Neural progenitor cell (in vitro differentiated cells): ENCODE measurements around the gene NFATC2. TPM values are rescaled to one million over a fixed set of nuclear protein-coding genes. Genes with fewer than 3 reads are reported as not detected.

Source experiments
- DNase-seq: peaks from one replicate; pipeline ENCODE4 v3.0.0-alpha.2; 2016; ENCODE audit warnings: low spot score
- H2AFZ ChIP-seq: fragments of 200-600 bp; sonication (generic); replicated peaks from 2 replicates; pipeline ENCODE4 v1.6.1; 2016; ENCODE audit warnings: antibody characterized with exemption
- H3F3A ChIP-seq: fragments of 200-600 bp; sonication (generic); 2 replicates; pipeline ENCODE4 v1.6.1; 2016; ENCODE audit warnings: antibody characterized with exemption, low read depth
- H3K27ac ChIP-seq: fragments of 200-600 bp; sonication (generic); 2 replicates; pipeline ENCODE4 v1.5.1; 2016; ENCODE audit warnings: mild to moderate bottlenecking
- H3K27me3 ChIP-seq: fragments of 200-600 bp; sonication (generic); 2 replicates; pipeline ENCODE4 v1.6.1; 2016; ENCODE audit warnings: mild to moderate bottlenecking, moderate library complexity
- H3K36me3 ChIP-seq: fragments of 200-600 bp; sonication (generic); 2 replicates; pipeline ENCODE4 v1.5.1; 2016
- H3K4me1 ChIP-seq: fragments of 200-600 bp; sonication (generic); 2 replicates; pipeline ENCODE4 v1.6.1; 2016; ENCODE audit warnings: mixed run types
- H3K4me2 ChIP-seq: fragments of 200-600 bp; sonication (generic); 2 replicates; pipeline ENCODE4 v1.6.1; 2016
- H3K4me3 ChIP-seq: fragments of 200-600 bp; sonication (generic); 2 replicates; pipeline ENCODE4 v1.5.1; 2016
- H3K79me2 ChIP-seq: fragments of 200-600 bp; sonication (generic); 2 replicates; pipeline ENCODE4 v1.6.1; 2016; ENCODE audit warnings: low read depth
- H3K9ac ChIP-seq: fragments of 200-600 bp; sonication (generic); 2 replicates; pipeline ENCODE4 v1.6.1; 2016
- H3K9me3 ChIP-seq: fragments of 200-600 bp; sonication (generic); 2 replicates; pipeline ENCODE4 v1.5.1; 2016; ENCODE audit warnings: low read depth
- H4K20me1 ChIP-seq: fragments of 200-600 bp; sonication (generic); 2 replicates; pipeline ENCODE4 v1.6.1; 2016; ENCODE audit warnings: low read depth
- H3K27ac Mint-ChIP-seq: 3 replicates; pipeline ENCODE4 v1.8.0; 2021; ENCODE audit warnings: mixed read lengths
- H3K27me3 Mint-ChIP-seq: 2 replicates; pipeline ENCODE4 v1.8.0; 2022; ENCODE audit warnings: low read depth, mild to moderate bottlenecking, inconsistent platforms, moderate library complexity, mixed read lengths; ENCODE audit not compliant: insufficient read depth
- H3K36me3 Mint-ChIP-seq: 3 replicates; pipeline ENCODE4 v1.8.0; 2021; ENCODE audit warnings: mixed read lengths
- H3K4me1 Mint-ChIP-seq: 3 replicates; pipeline ENCODE4 v1.8.0; 2021; ENCODE audit warnings: mixed read lengths
- H3K4me3 Mint-ChIP-seq: 3 replicates; pipeline ENCODE4 v1.8.0; 2021; ENCODE audit warnings: mild to moderate bottlenecking, moderate library complexity, mixed read lengths
- H3K9me3 Mint-ChIP-seq: 3 replicates; pipeline ENCODE4 v1.8.0; 2020; ENCODE audit warnings: mixed read lengths
- EZH2 ChIP-seq: fragments of 200-600 bp; sonication (generic); IDR thresholded peaks from 2 replicates; pipeline ENCODE4 v1.6.1; 2017; ENCODE audit warnings: antibody characterized with exemption, mild to moderate bottlenecking, moderate library complexity
- EZH2phosphoT487 ChIP-seq: fragments of 200-600 bp; sonication (generic); IDR thresholded peaks from 2 replicates; pipeline ENCODE4 v1.6.1; 2017; ENCODE audit warnings: antibody characterized with exemption
- total RNA-seq: library from RNA; depleted of rRNA; stranded (reverse); fragments of >200 nt; gene quantifications from 2 replicates; pipeline ENCODE4 v1.2.3, GENCODE V29; 2015; ENCODE audit warnings: low replicate concordance
- TF ChIP-seq, protein P1 (sequence below): fragments of 200-600 bp; sonication (generic); IDR thresholded peaks from 2 replicates; pipeline ENCODE4 v1.5.1; 2017; ENCODE audit warnings: antibody characterized with exemption, mild to moderate bottlenecking

The NFATC2 gene
- total RNA-seq, 1 donor from 2014 or later, result 0.19 TPM

DNA sequence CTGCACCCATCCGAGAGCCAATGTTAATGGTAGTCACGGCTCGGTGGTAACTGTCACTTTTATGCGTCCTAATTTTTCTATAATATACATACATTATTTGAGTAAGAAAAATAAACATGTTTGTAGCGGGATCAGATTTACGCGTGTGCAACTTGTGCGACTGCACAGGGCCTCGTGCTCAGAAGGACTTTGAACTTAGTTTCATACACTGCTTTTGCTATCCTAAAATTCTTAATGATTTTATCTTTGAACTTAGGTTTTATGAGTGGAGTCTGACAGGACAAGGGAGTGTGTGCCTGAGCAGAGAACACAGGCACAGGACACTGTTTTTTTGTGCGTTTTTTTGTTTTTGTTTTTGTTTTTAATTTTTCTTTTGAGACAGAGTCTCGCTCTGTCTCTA, 189.7 kb downstream of the NFATC2 start:
- DNase-seq, result no peak
- no peaks in the 10 kb centered on the region for H4K20me1 ChIP-seq
- no peaks in the 10 kb centered on the region for H3K9me3 ChIP-seq
- no peak overlapping the region for H3K27ac ChIP-seq
- no peak overlapping the region for H3K4me3 Mint-ChIP-seq
- H3K9ac ChIP-seq, result no peak overlapping the region
- H3K79me2 ChIP-seq, result no peaks in the 10 kb centered on the region
- no peaks in the 10 kb centered on the region for H3K4me1 Mint-ChIP-seq
- H3K9me3 Mint-ChIP-seq, result no peaks in the 10 kb centered on the region
- H2AFZ ChIP-seq, result no peak overlapping the region
- H3K27me3 Mint-ChIP-seq, result peaks cover 8% of the 10 kb centered on the region
- no peaks in the 10 kb centered on the region for H3K27me3 ChIP-seq
- H3K27ac Mint-ChIP-seq, result no peak overlapping the region
- H3K36me3 Mint-ChIP-seq, result no peaks in the 10 kb centered on the region
- H3K4me2 ChIP-seq, result no peak overlapping the region
- no peak overlapping the region for H3K4me3 ChIP-seq
- H3F3A ChIP-seq, result no peaks in the 10 kb centered on the region
- H3K36me3 ChIP-seq, result no peaks in the 10 kb centered on the region
- TF ChIP-seq EZH2, result no peak
- TF ChIP-seq, protein P1, sequence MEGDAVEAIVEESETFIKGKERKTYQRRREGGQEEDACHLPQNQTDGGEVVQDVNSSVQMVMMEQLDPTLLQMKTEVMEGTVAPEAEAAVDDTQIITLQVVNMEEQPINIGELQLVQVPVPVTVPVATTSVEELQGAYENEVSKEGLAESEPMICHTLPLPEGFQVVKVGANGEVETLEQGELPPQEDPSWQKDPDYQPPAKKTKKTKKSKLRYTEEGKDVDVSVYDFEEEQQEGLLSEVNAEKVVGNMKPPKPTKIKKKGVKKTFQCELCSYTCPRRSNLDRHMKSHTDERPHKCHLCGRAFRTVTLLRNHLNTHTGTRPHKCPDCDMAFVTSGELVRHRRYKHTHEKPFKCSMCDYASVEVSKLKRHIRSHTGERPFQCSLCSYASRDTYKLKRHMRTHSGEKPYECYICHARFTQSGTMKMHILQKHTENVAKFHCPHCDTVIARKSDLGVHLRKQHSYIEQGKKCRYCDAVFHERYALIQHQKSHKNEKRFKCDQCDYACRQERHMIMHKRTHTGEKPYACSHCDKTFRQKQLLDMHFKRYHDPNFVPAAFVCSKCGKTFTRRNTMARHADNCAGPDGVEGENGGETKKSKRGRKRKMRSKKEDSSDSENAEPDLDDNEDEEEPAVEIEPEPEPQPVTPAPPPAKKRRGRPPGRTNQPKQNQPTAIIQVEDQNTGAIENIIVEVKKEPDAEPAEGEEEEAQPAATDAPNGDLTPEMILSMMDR, result no peak
- no peak for TF ChIP-seq EZH2phosphoT487
- no peaks in the 10 kb centered on the region for H3K4me1 ChIP-seq

DNA sequence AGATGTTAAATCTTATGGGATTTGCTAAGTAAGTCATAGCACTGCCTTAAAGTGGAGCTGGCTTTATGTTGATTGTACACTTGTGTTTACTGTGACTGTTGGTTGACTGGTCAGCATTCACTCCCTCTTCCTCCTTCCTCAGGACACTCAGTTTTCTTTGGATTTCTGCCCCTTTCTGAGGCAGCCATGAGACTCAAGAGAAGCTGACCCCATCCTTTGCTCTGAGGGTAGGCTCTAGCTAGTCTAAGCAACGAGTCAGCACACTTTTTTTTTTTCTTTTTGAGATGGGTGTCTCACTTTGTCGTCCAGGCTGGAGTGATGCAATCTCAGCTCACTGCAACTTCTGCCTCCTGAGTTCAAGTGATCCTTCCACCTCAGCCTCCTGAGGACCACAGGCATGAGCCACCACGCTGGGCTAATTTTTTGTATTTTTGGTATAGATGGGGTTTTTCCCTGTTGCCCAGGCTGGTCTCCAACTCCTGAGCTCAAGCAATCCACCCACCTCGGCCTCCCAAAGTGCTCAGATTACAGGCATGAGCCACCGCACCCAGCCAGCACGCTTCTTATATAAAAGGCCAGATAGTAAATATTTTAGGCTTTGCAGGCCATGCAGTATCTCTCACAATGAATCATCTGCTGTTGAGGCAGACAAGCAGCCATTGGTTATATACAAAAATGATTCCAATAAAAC, 191.4 kb downstream of the NFATC2 start:
- H3K4me2 ChIP-seq, result no peak overlapping the region
- H3K9me3 Mint-ChIP-seq, result no peaks in the 10 kb centered on the region
- no peak overlapping the region for H3K9ac ChIP-seq
- H3K4me3 Mint-ChIP-seq, result no peak overlapping the region
- no peaks in the 10 kb centered on the region for H3K9me3 ChIP-seq
- H2AFZ ChIP-seq, result no peak overlapping the region
- no peak for DNase-seq
- H3K4me1 ChIP-seq, result no peaks in the 10 kb centered on the region
- no peak overlapping the region for H3K27ac ChIP-seq
- TF ChIP-seq, protein P1, result no peak
- TF ChIP-seq EZH2 (no peak), EZH2phosphoT487 (no peak)
- H4K20me1 ChIP-seq, result no peaks in the 10 kb centered on the region
- no peaks in the 10 kb centered on the region for H3F3A ChIP-seq
- H3K27me3 Mint-ChIP-seq, result peaks cover 8% of the 10 kb centered on the region
- H3K27me3 ChIP-seq, result no peaks in the 10 kb centered on the region
- H3K36me3 ChIP-seq, result no peaks in the 10 kb centered on the region
- H3K36me3 Mint-ChIP-seq, result no peaks in the 10 kb centered on the region
- H3K4me3 ChIP-seq, result no peak overlapping the region
- H3K27ac Mint-ChIP-seq, result no peak overlapping the region
- H3K4me1 Mint-ChIP-seq, result no peaks in the 10 kb centered on the region
- no peaks in the 10 kb centered on the region for H3K79me2 ChIP-seq

DNA sequence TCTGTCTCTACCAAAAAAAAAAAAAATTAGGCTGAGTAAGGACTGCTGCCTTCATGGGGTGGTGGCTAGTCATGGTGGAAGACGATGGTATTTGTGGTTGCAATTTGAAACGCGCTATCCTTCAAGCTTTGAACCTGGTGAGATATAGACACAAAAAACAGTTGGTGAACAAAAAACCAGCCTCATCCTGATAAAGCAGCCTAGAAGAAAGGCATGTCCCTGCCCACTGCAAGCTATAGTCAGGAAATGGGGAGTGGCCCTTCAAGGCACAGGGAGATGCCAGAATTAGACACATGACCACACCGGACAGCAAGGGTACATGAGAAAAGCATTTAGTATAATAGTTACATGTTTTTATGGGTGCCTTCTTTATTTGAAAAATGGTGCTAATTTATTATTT, 193.6 kb downstream of the NFATC2 start:
- H4K20me1 ChIP-seq, result no peaks in the 10 kb centered on the region
- peaks cover 3% of the 10 kb centered on the region for H3K9me3 Mint-ChIP-seq

More for the DNA sequence above, 193.6 kb downstream of the NFATC2 start:
- Histone ChIP-seq H3F3A (no peaks in the 10 kb centered on the region), H3K79me2 (no peaks in the 10 kb centered on the region), H3K27me3 (no peaks in the 10 kb centered on the region), H3K9me3 (no peaks in the 10 kb centered on the region), H3K4me3 (no peak overlapping the region), H3K4me2 (no peak overlapping the region), H2AFZ (no peak overlapping the region), H3K36me3 (no peaks in the 10 kb centered on the region), H3K9ac (no peak overlapping the region), H3K27ac (no peak overlapping the region), H3K4me1 (no peaks in the 10 kb centered on the region)
- no peak for DNase-seq
- no peak for TF ChIP-seq EZH2
- TF ChIP-seq EZH2phosphoT487, result no peak
- TF ChIP-seq, protein P1, result no peak
- H3K36me3 Mint-ChIP-seq, result no peaks in the 10 kb centered on the region
- H3K27ac Mint-ChIP-seq, result no peak overlapping the region
- peaks cover 14% of the 10 kb centered on the region for H3K27me3 Mint-ChIP-seq
- no peaks in the 10 kb centered on the region for H3K4me1 Mint-ChIP-seq
- H3K4me3 Mint-ChIP-seq, result no peak overlapping the region
